Neuron (in vitro differentiated cells): Measurements from ENCODE around the gene MCF2L.

Experiments used
- H2AFZ ChIP-seq: one replicate; pipeline ENCODE4 v1.6.1; 2013; ENCODE audit warnings: low read depth, mild to moderate bottlenecking, inconsistent platforms, low read length, moderate library complexity
- H3K27me3 ChIP-seq: one replicate; pipeline ENCODE4 v1.6.1; 2013; ENCODE audit warnings: low read length; ENCODE audit not compliant: insufficient read depth
- H3K36me3 ChIP-seq: one replicate; pipeline ENCODE4 v1.6.1; 2013; ENCODE audit warnings: low read length; ENCODE audit not compliant: insufficient read depth
- H3K4me1 ChIP-seq: one replicate; pipeline ENCODE4 v1.6.1; 2013; ENCODE audit warnings: low read length; ENCODE audit not compliant: insufficient read depth
- H3K4me3 ChIP-seq: 2 replicates; pipeline ENCODE4 v1.5.1; 2013; ENCODE audit warnings: mild to moderate bottlenecking, low read length, moderate library complexity
- H3K9me3 ChIP-seq: one replicate; pipeline ENCODE4 v1.6.1; 2013; ENCODE audit warnings: low read length

The MCF2L gene

DNA sequence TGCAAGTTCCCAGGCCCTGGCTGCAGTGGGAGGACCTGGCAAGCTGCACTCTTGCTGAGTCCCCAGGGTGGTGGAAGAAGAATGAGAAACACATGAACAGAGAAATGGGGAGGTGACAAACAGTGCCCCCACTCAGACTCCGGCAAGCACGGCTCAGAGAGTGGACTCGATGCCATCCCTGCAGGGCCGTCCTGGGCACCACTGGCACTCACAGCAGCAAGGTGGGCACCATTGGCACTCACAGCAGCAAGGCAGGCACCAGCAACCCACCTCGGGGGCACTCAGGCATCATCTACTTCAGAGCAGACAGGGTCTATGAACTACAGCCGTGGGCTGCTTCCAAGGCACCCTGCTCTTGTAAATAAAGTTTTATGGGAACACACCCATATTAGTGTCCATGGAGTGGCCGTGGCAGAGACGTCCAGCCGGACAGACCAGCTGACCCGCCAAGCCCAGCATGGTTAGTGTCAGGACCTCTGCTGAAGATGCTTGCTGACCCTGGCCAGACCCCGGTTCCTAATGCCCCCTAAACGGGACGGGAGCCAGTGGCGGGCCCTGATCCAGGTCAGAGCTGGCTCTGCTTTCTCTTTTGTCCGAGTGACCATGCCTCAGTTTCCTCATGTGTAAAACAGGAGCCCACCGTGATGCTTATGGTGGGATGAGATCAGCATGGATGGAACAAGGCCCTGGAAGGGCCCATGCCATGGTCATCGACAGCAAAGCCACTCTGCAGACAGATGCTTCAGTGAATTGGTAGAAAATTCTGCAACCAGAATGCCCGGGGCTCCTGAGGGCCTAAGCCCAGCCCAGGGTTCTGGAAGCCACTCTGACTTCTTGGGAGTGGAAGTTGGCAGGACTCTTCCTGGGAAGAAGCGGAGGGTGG, 151.5 kb downstream of the MCF2L start:
- peaks cover 13% of the 10 kb centered on the region for H3K4me1 ChIP-seq
- no peak overlapping the region for H2AFZ ChIP-seq
- no peaks in the 10 kb centered on the region for H3K27me3 ChIP-seq
- no peak overlapping the region for H3K4me3 ChIP-seq
- no peaks in the 10 kb centered on the region for H3K9me3 ChIP-seq
- H3K36me3 ChIP-seq: no peaks in the 10 kb centered on the region

GRCh38 chr13:113121183-113121927, 152.3 kb downstream of the MCF2L start:
- no peaks in the 10 kb centered on the region for H3K9me3 ChIP-seq
- no peak overlapping the region for H3K4me3 ChIP-seq
- H3K4me1 ChIP-seq: peaks cover 13% of the 10 kb centered on the region
- H3K27me3 ChIP-seq: no peaks in the 10 kb centered on the region
- H2AFZ ChIP-seq: no peak overlapping the region
- H3K36me3 ChIP-seq: no peaks in the 10 kb centered on the region

- Histone ChIP-seq H3K9me3 (no peaks in the 10 kb centered on the region), H3K27me3 (no peaks in the 10 kb centered on the region), H3K36me3 (no peaks in the 10 kb centered on the region), H3K4me1 (peaks cover 13% of the 10 kb centered on the region), H2AFZ (no peak overlapping the region), H3K4me3 (no peak overlapping the region)
These were observed 153.0 kb downstream of the MCF2L start for GRCh38 chr13:113121928-113122471.

- H3K27me3 ChIP-seq: no peaks in the 10 kb centered on the region
- peaks cover 13% of the 10 kb centered on the region for H3K4me1 ChIP-seq
- no peak within 1 kb of the TSS for H2AFZ ChIP-seq
- no peaks in the 10 kb centered on the region for H3K9me3 ChIP-seq
- no peaks in the 10 kb centered on the region for H3K36me3 ChIP-seq
- peak within 1 kb of the TSS; percentile 4 for H3K4me3 ChIP-seq
These were observed 153.7 kb downstream of the MCF2L start, which contains the start of gene F10 for GRCh38 chr13:113122550-113123225. TSS of gene F10 (plus strand) at chr13:113122799. CDS start at chr13:113122856, 57 bp downstream.

GRCh38 chr13:113123226-113124201, 154.5 kb downstream of the MCF2L start:
- no peaks in the 10 kb centered on the region for H3K36me3 ChIP-seq
- no peaks in the 10 kb centered on the region for H3K27me3 ChIP-seq
- H3K4me1 ChIP-seq: peaks cover 13% of the 10 kb centered on the region
- H3K9me3 ChIP-seq: no peaks in the 10 kb centered on the region
- H2AFZ ChIP-seq: no peak overlapping the region
- no peak overlapping the region for H3K4me3 ChIP-seq

DNA sequence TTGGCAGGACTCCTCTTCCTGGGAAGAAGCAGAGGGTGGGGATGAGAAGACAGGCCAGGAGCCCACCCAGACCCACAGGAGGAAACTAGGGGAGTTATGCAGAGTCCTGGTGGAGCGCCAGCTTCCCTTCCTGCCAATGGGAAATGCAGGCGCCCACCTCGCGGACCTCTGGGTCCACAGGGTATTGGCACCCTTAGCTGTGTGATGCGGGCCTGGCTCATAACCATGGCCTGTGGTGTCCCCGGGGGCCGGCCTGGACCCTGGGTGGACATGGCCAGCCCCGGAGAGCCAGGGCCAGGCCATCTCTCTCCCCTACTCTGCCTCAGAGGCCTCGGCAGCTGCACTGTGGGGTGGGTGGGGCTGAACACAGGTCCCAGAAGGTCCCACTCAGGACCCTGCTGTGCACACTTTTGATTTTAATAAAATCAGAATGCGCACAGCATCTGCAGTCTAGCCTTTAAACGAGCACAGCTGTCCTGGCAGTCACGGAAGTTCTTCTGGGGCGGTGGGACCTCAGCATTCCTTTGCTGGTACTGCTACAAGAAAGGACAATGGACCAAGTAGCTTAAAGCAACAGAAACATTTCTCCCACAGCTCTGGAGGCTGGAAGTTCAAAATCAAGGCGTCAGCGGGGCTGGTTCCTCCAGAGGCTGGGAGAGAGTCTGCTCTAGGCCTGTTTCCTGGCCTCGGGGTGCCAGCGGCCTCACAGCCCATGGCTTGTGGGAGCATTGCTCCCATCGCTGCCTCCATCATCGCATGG, 155.4 kb downstream of the MCF2L start:
- Histone ChIP-seq H2AFZ (no peak overlapping the region), H3K4me1 (peaks cover 13% of the 10 kb centered on the region), H3K36me3 (no peaks in the 10 kb centered on the region), H3K9me3 (no peaks in the 10 kb centered on the region), H3K27me3 (no peaks in the 10 kb centered on the region), H3K4me3 (no peak overlapping the region)

GRCh38 chr13:113125506-113126264, 156.7 kb downstream of the MCF2L start:
- no peaks in the 10 kb centered on the region for H3K27me3 ChIP-seq

DNA sequence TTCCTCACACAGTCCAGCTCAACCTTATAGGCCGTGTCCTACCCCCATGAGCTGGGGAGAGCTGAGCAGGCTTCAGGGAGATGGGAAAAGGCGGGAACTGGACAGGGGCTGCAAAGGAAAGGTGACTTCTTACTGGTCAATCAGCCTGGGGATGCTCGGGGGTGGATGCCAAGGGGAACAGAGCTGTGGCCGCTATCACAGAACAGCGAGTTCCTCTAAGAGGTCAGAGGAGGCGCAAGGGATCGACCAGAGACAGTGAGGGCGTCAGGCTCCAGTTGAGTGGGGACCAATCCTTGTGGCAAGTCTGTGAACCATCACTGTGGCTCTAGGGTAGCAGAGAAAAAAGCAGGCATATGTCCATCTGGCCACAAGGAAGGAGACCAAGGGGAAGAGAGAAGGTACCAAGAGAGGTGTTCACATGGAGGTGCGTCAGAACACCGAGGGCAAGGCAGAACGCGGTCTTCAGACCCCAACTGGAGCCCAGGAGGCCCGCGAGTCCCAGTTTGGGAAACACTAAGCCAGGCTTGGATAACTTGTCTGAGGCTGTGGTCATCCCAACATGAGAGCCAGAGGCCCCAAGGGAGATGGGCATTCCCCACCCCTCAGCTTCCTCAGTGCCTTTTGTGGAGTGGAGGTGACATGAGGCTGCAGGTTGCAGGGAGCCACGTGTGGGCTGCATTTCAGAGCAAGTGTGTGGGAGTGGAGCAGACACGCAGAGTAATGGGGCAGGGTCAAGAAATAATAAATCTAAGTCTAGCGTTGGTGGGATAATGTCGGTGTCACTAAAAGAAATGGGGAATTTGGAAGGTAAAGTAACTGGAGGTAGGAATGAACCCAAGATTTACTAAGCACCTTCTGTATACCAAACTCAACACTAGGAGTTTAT, 157.5 kb downstream of the MCF2L start:
- H3K27me3 ChIP-seq: peaks cover 2% of the 10 kb centered on the region
- no peaks in the 10 kb centered on the region for H3K36me3 ChIP-seq
- H3K9me3 ChIP-seq: no peaks in the 10 kb centered on the region
- H2AFZ ChIP-seq: no peak overlapping the region
- peaks cover 13% of the 10 kb centered on the region for H3K4me1 ChIP-seq
- H3K4me3 ChIP-seq: no peak overlapping the region

More at GRCh38 chr13:113125506-113126264, 156.7 kb downstream of the MCF2L start:
- no peak overlapping the region for H2AFZ ChIP-seq
- no peak overlapping the region for H3K4me3 ChIP-seq
- H3K4me1 ChIP-seq: peaks cover 13% of the 10 kb centered on the region
- H3K36me3 ChIP-seq: no peaks in the 10 kb centered on the region
- no peaks in the 10 kb centered on the region for H3K9me3 ChIP-seq

GRCh38 chr13:113129480-113129879, 160.5 kb downstream of the MCF2L start:
- Histone ChIP-seq H3K4me1 (no peaks in the 10 kb centered on the region), H3K4me3 (no peak overlapping the region), H2AFZ (no peak overlapping the region), H3K9me3 (no peaks in the 10 kb centered on the region), H3K27me3 (peaks cover 4% of the 10 kb centered on the region), H3K36me3 (no peaks in the 10 kb centered on the region)

GRCh38 chr13:113129921-113130750, 161.1 kb downstream of the MCF2L start:
- no peaks in the 10 kb centered on the region for H3K36me3 ChIP-seq
- no peaks in the 10 kb centered on the region for H3K4me1 ChIP-seq
- no peak overlapping the region for H2AFZ ChIP-seq
- peaks cover 4% of the 10 kb centered on the region for H3K27me3 ChIP-seq
- no peak overlapping the region for H3K4me3 ChIP-seq
- H3K9me3 ChIP-seq: no peaks in the 10 kb centered on the region
